NCI-H2081 treated with DMSO at 0.1 percent for 48 hours (cell line): Measurements from ENCODE around the gene HTRA3.
"Not testable (repeated sequence)": the region's sequence is repeated elsewhere in the genome, so short reads cannot be mapped to it uniquely, and the experiment has no call there.

ENCODE experiments used
- DNase-seq: peaks from one replicate; lab custom pipeline; 2025; lab: John Stamatoyannopoulos, UW

Gene HTRA3

GRCh38 chr4:8344377-8344776 lies 74.8 kb downstream of the HTRA3 start:
- no peak for DNase-seq

GRCh38 chr4:8345053-8345945 lies 75.7 kb downstream of the HTRA3 start:
- DNase-seq = no peak

GRCh38 chr4:8345946-8346814 lies 76.6 kb downstream of the HTRA3 start:
- DNase-seq = no peak

GRCh38 chr4:8346838-8347605 lies 77.5 kb downstream of the HTRA3 start:
- DNase-seq = no peak

GRCh38 chr4:8347660-8348059 lies 78.1 kb downstream of the HTRA3 start:
- no peak for DNase-seq

- DNase-seq = no peak
Observed at GRCh38 chr4:8348071-8348470, 78.5 kb downstream of the HTRA3 start.

GRCh38 chr4:8349236-8349635 lies 79.7 kb downstream of the HTRA3 start:
- not testable (repeated sequence) for DNase-seq

GRCh38 chr4:8349664-8350236 lies 80.2 kb downstream of the HTRA3 start:
- no peak for DNase-seq

- no peak for DNase-seq
Observed at GRCh38 chr4:8350352-8350751, 80.8 kb downstream of the HTRA3 start.

GRCh38 chr4:8350841-8351461 lies 81.4 kb downstream of the HTRA3 start:
- no peak for DNase-seq

- DNase-seq = no peak
Observed at GRCh38 chr4:8351931-8352367, 82.4 kb downstream of the HTRA3 start.

- no peak for DNase-seq
Observed at GRCh38 chr4:8352368-8353157, 83.0 kb downstream of the HTRA3 start.

GRCh38 chr4:8353158-8353669 lies 83.7 kb downstream of the HTRA3 start:
- no peak for DNase-seq

GRCh38 chr4:8353912-8354453 lies 84.4 kb downstream of the HTRA3 start:
- no peak for DNase-seq

- DNase-seq = no peak
Observed at GRCh38 chr4:8355306-8355705, 85.8 kb downstream of the HTRA3 start.

GRCh38 chr4:8355864-8356565 lies 86.5 kb downstream of the HTRA3 start:
- no peak for DNase-seq
